GM12872 (cell line): Measurements from ENCODE around the gene CARHSP1.

ENCODE experiments used
- CTCF ChIP-seq: IDR thresholded peaks from 3 replicates; pipeline ENCODE4 v1.5.1; 2011; ENCODE audit warnings: low read depth, mild to moderate bottlenecking, low read length, moderate library complexity; ENCODE audit not compliant: insufficient read depth

Gene CARHSP1

DNA sequence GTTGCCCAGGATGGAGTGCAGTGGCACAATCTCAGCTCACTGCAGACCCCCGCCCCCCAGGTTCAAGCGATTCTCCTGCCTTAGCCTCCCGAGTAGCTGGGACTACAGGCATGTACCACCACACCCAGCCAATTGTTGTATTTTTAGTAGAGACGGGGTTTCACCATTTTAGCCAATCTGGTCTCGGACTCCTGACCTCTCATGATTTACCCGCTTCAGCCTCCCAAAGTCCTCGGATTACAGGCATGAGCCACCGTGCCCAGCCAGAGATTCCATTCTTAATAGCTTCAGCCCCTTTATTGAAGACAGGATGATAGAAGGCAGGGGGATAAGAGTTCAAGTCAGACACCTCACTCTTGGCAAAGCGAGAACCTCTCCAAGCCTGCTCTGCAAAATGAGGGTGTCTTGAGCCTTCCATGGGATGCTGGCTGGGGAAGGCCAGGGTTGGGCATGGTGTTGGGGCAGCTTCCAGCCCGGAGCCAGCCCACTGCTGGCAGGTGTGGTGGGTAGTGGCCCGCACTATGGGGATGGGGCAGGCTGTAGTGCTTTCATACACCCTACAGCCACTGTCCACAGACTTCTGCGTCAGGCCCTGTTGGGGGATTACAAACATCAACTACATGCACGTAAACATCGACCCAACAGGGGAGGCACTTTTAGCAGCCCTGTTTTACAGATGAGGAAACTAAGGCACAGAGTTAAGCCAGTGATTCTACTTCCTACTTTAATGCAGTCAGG, 3.5 kb downstream of the CARHSP1 start:
- no peak for TF ChIP-seq CTCF

- TF ChIP-seq CTCF = no peak
These were observed 4.2 kb downstream of the CARHSP1 start for GRCh38 chr16:8864480-8865110.

DNA sequence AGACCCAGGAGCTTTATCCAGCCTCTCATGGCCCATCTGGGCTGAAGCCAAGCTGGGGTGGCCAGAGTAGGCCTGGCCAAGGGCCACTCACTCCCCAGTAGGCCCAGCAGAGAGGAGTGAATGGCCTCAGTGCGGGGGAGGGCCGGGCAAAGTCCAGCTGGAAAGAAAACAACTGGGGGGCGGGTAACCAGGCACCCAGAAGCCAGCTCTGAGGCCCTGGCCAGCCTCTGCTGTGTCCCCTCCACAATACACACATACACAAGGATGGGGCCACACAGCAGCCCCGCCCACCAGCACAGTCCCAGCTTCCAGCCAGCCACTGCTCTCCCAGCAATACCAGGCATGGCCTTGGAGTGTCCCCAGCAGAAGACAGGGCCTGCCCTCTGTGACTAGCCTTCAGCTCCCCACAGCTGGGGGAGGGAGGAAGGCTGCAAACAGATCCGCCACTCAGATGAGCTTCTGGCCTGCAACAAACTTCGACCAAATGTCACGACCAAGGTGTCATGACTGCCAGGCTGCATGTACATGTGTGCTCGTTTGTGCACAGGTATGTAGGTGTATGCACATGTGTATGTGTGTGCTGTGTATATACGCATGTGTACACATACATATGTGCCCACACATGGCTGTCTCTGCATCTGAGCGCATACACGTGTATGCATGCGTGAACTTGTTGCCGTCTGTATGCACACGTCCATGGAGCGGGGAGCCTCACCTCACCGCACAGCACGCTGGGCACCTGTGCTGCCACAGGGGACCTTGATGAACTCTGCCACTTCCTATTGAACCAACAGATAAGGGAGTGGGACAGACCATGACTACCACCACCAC, 5.0 kb downstream of the CARHSP1 start:
- no peak for TF ChIP-seq CTCF

DNA sequence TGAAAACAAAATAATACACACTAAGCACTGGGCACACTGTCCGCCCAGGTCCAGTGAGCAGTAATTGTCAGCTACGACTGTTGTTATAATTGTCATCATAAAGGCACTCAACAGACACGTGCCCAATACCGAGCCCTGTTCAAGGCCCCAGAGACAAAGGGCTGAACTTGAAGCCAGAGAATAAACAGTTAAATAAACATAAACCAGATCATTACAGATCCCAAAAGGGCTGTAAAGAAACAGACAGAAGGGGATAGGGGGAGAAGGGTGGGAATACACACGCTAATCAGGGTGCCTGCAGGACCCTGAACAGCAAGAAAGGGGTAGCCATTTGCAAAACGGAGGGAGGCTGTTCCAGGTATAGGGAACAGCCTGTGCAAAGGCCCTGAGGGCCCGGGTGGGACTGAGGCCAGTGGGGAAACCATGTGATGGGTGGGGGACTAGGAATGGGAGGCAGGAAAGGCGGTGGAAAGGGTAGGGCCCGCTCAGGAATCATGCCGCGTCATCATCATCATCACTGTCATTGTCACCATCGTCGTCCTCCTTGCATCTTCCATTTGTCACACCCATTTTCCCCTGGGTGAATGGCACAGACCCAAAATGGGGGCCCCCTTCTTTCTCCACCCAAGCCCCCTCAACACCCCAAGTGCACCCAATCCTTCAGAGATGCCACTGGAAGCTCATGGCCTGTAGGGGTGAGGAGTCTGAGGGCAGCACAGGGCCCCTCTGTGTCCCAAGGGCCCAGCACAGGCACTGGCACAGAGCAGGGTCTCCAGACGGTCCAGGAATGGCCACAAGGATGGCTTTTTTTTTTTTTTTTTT, 6.3 kb downstream of the CARHSP1 start:
- TF ChIP-seq CTCF = no peak

GRCh38 chr16:8861563-8862308, 7.1 kb downstream of the CARHSP1 start:
- no peak for TF ChIP-seq CTCF

DNA sequence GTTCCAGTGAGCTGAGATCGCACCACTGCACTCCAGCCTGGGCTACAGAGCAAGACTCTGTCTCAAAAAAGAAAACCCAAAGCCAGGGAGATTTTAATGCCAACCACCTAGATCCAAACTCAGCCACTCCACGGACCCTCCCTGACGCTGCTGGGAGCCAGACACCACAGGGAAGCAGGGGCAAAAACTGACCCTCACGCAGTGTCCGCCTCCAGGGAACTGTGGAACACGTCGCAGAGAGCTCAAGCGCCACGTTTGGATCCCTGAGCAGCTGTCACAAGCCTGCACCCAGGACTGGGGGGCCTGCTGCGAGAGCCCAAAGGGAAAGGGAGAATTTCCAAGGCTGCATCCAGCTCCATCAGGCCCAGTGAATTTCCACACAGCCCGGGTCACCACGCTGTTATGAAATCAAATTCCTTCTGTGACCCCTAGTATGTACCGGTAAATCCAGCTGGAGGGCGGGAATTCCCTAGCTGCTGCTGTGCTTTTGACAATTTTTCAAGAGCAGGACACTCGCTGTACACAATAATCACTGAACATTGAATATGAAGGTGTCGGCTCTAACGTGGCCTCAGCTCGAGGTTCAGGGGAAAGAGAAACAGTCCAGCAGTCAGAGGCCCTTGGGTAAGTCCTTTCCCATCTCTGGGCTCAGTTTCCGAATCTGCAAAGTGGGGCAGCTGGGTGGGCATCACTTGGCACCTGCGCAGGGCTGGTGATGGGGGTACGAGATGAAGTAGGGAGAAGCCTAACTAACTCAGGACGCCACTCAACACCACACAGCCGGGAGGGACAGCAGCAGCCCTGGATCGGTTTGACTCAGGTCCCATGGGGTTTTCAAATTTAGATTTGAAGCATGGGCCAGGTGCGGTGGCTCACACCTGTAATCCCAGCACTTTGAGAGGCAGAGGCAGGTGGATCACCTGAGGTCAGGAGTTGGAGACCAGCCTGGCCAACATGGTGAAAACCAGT, 8.6 kb downstream of the CARHSP1 start:
- TF ChIP-seq CTCF = no peak
